K562 (cell line): ENCODE results near the gene PROK1. TPM values are rescaled to one million over a fixed set of nuclear protein-coding genes. Genes with fewer than 3 reads are reported as not detected.

Experiments used
- DNMT1 ChIP-seq: fragments of 450-650 bp; IDR thresholded peaks from 2 replicates; pipeline ENCODE4 v1.6.1; 2016; ENCODE audit warnings: antibody characterized with exemption, mild to moderate bottlenecking
- ELF1 ChIP-seq: fragments of 200-800 bp; sonication (Bioruptor generic); IDR thresholded peaks from 2 replicates; pipeline ENCODE4 v1.6.1; 2016; ENCODE audit warnings: missing genetic modification characterization, missing compliant biosample characterization
- FUS ChIP-seq: fragments of 200-400 bp; formaldehyde crosslinking; optimal IDR thresholded peaks from 2 replicates; pipeline ENCODE3; 2017; ENCODE audit warnings: low read depth, low read length
- KAT7 ChIP-seq: sonication (generic); formaldehyde crosslinking; IDR thresholded peaks from 2 replicates; pipeline ENCODE4 v1.8.0; 2022; ENCODE audit warnings: missing genetic modification reagents, mild to moderate bottlenecking, borderline replicate concordance
- MXI1 ChIP-seq: IDR thresholded peaks from 2 replicates; pipeline ENCODE4 v1.6.1; 2011; ENCODE audit warnings: low read depth, mild to moderate bottlenecking, improper control_type of control experiment, low read length
- NCOA1 ChIP-seq: fragments of 450-650 bp; IDR thresholded peaks from 2 replicates; pipeline ENCODE4 v1.6.1; 2016; ENCODE audit warnings: low read depth
- NFIX ChIP-seq: fragments of 250-450 bp; sonication (Bioruptor Pico); IDR thresholded peaks from 2 replicates; pipeline ENCODE4 v1.4.0; 2020; ENCODE audit warnings: low read depth, mild to moderate bottlenecking, moderate library complexity
- POLR2B ChIP-seq: fragments of 450-650 bp; IDR thresholded peaks from 2 replicates; pipeline ENCODE4 v1.6.1; 2018; ENCODE audit warnings: low read depth; ENCODE audit not compliant: partially characterized antibody
- SMAD4 ChIP-seq: fragments of 250-450 bp; sonication (Bioruptor Pico); conservative IDR thresholded peaks from 2 replicates; pipeline ENCODE4 v1.8.0; 2021; ENCODE audit warnings: inconsistent platforms, mild to moderate bottlenecking, moderate library complexity
- SRSF3 ChIP-seq: fragments of 200-400 bp; formaldehyde crosslinking; IDR thresholded peaks from 2 replicates; pipeline ENCODE4 v1.6.1; 2016; ENCODE audit warnings: mild to moderate bottlenecking, low read length, moderate library complexity; ENCODE audit not compliant: insufficient read depth
- TAF15 ChIP-seq: fragments of 200-400 bp; formaldehyde crosslinking; IDR thresholded peaks from 2 replicates; pipeline ENCODE4 v1.6.1; 2017; ENCODE audit warnings: mild to moderate bottlenecking, low read depth, low read length, moderate library complexity
- ZFP1 ChIP-seq: fragments of 450-650 bp; formaldehyde crosslinking; IDR thresholded peaks from 2 replicates; pipeline ENCODE4 v1.4.0; 2020; ENCODE audit warnings: mild to moderate bottlenecking, mixed read lengths
- ZFPM2 ChIP-seq: fragments of 250-450 bp; sonication (Bioruptor Pico); IDR thresholded peaks from 2 replicates; pipeline ENCODE4 v1.5.1; 2022; ENCODE audit warnings: mild to moderate bottlenecking
- ZNF146 ChIP-seq: IDR thresholded peaks from one replicate; pipeline ENCODE4 v1.6.1; 2018; ENCODE audit warnings: missing compliant biosample characterization; ENCODE audit not compliant: unreplicated experiment
- ZNF668 ChIP-seq: fragments of 250-450 bp; sonication (Bioruptor Pico); IDR thresholded peaks from 2 replicates; pipeline ENCODE4 v1.8.0; 2022; ENCODE audit warnings: mild to moderate bottlenecking, inconsistent platforms
- ZNF696 ChIP-seq: fragments of 250-450 bp; sonication (Bioruptor Pico); conservative IDR thresholded peaks from 2 replicates; pipeline ENCODE4 v1.4.0; 2020; ENCODE audit warnings: mild to moderate bottlenecking, moderate library complexity
- polyA plus RNA-seq, 8 experiments: library from polyadenylated mRNA; depleted of rRNA in 4 of 8; stranded (reverse) in 5 of 8; unstranded in 3 of 8; fragments of >200 nt; fragmentation: Nextera tagmentation in 2 of 8; fragmentation: Illumina TruSeq in 1 of 8; extraction: Ambion mirVana in 2 of 8; extraction: Trizol in 1 of 8; gene quantifications; 2 replicates each; pipeline versions ENCODE4 v1.2.1 to v1.2.3, GENCODE V29; 2011 to 2014; ENCODE audit warnings: inconsistent platforms in 1 of 8, missing spikeins in 1 of 8
- total RNA-seq, 7 experiments: library from RNA; depleted of rRNA in 6 of 7; stranded (reverse); fragments of >200 nt in 6 of 7; fragmentation: Illumina TruSeq in 2 of 7; extraction: Trizol in 2 of 7; gene quantifications; 2 replicates each; pipeline versions ENCODE4 v1.2.1 to v1.2.3, GENCODE V29; 2011 to 2021; ENCODE audit warnings: low replicate concordance in 1 of 7
- TF ChIP-seq, protein P1 (sequence below): fragments of 250-450 bp; sonication (Bioruptor Pico); IDR thresholded peaks from 2 replicates; pipeline ENCODE4 v1.4.0; 2020; ENCODE audit warnings: mild to moderate bottlenecking, moderate library complexity, borderline replicate concordance
- TF ChIP-seq, protein P2 (sequence below): IDR thresholded peaks from 2 replicates; pipeline ENCODE4 v1.6.1; 2014; ENCODE audit warnings: antibody characterized with exemption
- TF ChIP-seq, protein P3 (sequence below): sonication (generic); formaldehyde crosslinking; IDR thresholded peaks from 2 replicates; pipeline ENCODE4 v1.8.1; 2023; ENCODE audit warnings: missing genetic modification reagents, mild to moderate bottlenecking, borderline replicate concordance
- TF ChIP-seq, protein P4 (sequence below): conservative IDR thresholded peaks from 2 replicates; pipeline ENCODE4 v1.6.1; 2011; ENCODE audit warnings: low read depth, mild to moderate bottlenecking, low read length; ENCODE audit not compliant: control insufficient read depth

The PROK1 gene
- total and polyA plus RNA-seq, 9 of the 15 experiments (the other 6 are each of a cell fraction or from before 2014, with no cell fraction given) = 0.15 TPM; not detected in 8

DNA sequence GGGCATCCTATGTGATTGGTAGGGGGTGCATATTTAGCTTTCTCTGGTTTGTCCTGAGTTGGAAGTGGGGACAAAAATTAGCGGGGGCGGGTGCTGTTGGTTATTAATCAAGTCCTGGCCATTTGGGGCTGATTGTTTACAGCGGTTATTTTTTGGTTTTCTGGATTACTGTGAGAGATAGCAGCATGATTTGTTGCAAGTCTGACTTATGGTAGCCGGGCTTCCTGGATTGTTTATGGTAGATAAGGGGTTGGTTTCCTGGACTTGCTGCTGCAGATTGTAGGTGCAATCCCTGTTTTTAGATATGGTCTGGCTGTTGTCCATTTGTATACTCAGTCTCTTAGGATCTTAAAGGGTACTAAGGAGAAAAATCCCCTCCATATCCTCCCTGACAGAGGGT, 12.1 kb upstream of the PROK1 start (continued):
- TF ChIP-seq TAF15 = no peak
- no peak for TF ChIP-seq MXI1
- no peak for TF ChIP-seq ZNF668 (CRISPR knock-in tag)
- no peak for TF ChIP-seq ZNF696 (CRISPR knock-in tag)
- TF ChIP-seq ZNF146 (CRISPR knock-in tag) = no peak
- TF ChIP-seq, protein P1, sequence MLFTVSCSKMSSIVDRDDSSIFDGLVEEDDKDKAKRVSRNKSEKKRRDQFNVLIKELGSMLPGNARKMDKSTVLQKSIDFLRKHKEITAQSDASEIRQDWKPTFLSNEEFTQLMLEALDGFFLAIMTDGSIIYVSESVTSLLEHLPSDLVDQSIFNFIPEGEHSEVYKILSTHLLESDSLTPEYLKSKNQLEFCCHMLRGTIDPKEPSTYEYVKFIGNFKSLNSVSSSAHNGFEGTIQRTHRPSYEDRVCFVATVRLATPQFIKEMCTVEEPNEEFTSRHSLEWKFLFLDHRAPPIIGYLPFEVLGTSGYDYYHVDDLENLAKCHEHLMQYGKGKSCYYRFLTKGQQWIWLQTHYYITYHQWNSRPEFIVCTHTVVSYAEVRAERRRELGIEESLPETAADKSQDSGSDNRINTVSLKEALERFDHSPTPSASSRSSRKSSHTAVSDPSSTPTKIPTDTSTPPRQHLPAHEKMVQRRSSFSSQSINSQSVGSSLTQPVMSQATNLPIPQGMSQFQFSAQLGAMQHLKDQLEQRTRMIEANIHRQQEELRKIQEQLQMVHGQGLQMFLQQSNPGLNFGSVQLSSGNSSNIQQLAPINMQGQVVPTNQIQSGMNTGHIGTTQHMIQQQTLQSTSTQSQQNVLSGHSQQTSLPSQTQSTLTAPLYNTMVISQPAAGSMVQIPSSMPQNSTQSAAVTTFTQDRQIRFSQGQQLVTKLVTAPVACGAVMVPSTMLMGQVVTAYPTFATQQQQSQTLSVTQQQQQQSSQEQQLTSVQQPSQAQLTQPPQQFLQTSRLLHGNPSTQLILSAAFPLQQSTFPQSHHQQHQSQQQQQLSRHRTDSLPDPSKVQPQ (CRISPR knock-in tag) = no peak
- peak; percentile 82 for TF ChIP-seq SMAD4
- no peak for TF ChIP-seq SRSF3
- TF ChIP-seq DNMT1 = no peak
- TF ChIP-seq FUS = no peak
- no peak for TF ChIP-seq POLR2B
- TF ChIP-seq ELF1 (tag) = peak; percentile 70
- TF ChIP-seq, protein P2, sequence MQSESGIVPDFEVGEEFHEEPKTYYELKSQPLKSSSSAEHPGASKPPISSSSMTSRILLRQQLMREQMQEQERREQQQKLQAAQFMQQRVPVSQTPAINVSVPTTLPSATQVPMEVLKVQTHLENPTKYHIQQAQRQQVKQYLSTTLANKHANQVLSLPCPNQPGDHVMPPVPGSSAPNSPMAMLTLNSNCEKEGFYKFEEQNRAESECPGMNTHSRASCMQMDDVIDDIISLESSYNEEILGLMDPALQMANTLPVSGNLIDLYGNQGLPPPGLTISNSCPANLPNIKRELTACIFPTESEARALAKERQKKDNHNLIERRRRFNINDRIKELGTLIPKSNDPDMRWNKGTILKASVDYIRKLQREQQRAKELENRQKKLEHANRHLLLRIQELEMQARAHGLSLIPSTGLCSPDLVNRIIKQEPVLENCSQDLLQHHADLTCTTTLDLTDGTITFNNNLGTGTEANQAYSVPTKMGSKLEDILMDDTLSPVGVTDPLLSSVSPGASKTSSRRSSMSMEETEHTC = no peak
- no peak for TF ChIP-seq ZFPM2 (CRISPR knock-in tag)
- TF ChIP-seq NCOA1 = peak; percentile 44; the same call in 1 of the 2 replicates
- TF ChIP-seq, protein P3, sequence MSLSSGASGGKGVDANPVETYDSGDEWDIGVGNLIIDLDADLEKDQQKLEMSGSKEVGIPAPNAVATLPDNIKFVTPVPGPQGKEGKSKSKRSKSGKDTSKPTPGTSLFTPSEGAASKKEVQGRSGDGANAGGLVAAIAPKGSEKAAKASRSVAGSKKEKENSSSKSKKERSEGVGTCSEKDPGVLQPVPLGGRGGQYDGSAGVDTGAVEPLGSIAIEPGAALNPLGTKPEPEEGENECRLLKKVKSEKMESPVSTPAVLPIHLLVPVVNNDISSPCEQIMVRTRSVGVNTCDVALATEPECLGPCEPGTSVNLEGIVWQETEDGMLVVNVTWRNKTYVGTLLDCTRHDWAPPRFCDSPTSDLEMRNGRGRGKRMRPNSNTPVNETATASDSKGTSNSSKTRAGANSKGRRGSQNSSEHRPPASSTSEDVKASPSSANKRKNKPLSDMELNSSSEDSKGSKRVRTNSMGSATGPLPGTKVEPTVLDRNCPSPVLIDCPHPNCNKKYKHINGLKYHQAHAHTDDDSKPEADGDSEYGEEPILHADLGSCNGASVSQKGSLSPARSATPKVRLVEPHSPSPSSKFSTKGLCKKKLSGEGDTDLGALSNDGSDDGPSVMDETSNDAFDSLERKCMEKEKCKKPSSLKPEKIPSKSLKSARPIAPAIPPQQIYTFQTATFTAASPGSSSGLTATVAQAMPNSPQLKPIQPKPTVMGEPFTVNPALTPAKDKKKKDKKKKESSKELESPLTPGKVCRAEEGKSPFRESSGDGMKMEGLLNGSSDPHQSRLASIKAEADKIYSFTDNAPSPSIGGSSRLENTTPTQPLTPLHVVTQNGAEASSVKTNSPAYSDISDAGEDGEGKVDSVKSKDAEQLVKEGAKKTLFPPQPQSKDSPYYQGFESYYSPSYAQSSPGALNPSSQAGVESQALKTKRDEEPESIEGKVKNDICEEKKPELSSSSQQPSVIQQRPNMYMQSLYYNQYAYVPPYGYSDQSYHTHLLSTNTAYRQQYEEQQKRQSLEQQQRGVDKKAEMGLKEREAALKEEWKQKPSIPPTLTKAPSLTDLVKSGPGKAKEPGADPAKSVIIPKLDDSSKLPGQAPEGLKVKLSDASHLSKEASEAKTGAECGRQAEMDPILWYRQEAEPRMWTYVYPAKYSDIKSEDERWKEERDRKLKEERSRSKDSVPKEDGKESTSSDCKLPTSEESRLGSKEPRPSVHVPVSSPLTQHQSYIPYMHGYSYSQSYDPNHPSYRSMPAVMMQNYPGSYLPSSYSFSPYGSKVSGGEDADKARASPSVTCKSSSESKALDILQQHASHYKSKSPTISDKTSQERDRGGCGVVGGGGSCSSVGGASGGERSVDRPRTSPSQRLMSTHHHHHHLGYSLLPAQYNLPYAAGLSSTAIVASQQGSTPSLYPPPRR = no peak
- TF ChIP-seq, protein P4, sequence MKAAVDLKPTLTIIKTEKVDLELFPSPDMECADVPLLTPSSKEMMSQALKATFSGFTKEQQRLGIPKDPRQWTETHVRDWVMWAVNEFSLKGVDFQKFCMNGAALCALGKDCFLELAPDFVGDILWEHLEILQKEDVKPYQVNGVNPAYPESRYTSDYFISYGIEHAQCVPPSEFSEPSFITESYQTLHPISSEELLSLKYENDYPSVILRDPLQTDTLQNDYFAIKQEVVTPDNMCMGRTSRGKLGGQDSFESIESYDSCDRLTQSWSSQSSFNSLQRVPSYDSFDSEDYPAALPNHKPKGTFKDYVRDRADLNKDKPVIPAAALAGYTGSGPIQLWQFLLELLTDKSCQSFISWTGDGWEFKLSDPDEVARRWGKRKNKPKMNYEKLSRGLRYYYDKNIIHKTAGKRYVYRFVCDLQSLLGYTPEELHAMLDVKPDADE = no peak
- no peak for TF ChIP-seq ZFP1 (CRISPR knock-in tag)
- no peak for TF ChIP-seq NFIX
- TF ChIP-seq KAT7 (CRISPR knock-in tag) = no peak
